GM23338 (cell line): ENCODE data around the gene CDH4.

Source experiments
- CREB1 ChIP-seq: fragments of 250-450 bp; sonication (Bioruptor Pico); IDR thresholded peaks from 2 replicates; pipeline ENCODE4 v1.5.0; 2020; ENCODE audit warnings: low read depth, mild to moderate bottlenecking, moderate library complexity
- EZH2 ChIP-seq: fragments of 200-600 bp; sonication (generic); IDR thresholded peaks from one replicate; pipeline ENCODE4 v1.8.0; 2017; ENCODE audit warnings: antibody characterized with exemption, mild to moderate bottlenecking, low read depth; ENCODE audit not compliant: unreplicated experiment
- NANOG ChIP-seq: IDR thresholded peaks from 2 replicates; pipeline ENCODE4 v1.6.1; 2016; ENCODE audit warnings: antibody characterized with exemption, borderline replicate concordance
- POLR2AphosphoS5 ChIP-seq: IDR thresholded peaks from 2 replicates; pipeline ENCODE4 v1.6.1; 2016; ENCODE audit warnings: antibody characterized with exemption, low read depth
- TF ChIP-seq, protein P1 (sequence below), 2 experiments: fragments of 200-600 bp in 1 of 2; sonication (generic) in 1 of 2; conservative IDR thresholded peaks; 2 replicates each; pipeline versions ENCODE4 v1.5.1 to v1.6.1; 2016 to 2017; ENCODE audit warnings: antibody characterized with exemption in 2 of 2, low read depth in 2 of 2, mild to moderate bottlenecking in 2 of 2, moderate library complexity in 1 of 2

DNA sequence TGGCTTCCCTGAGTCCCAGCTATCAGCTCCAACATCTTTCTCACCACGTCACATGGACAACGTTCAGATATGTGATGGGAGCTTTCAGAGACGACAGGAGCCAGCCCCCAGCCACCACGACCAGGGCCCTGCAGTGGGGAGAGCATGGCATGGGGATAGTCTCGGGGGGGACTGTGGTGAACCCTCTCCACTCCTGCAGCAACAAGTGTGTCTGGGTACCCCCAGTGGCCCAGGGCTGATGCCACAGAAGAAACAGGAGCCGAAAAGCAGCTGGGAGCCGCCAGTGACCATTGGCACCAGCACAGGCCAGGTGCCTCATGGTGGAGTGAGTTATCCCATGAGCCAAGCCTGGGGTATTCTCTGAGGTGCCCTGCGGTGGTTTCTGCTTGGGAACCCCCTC, 473.9 kb downstream of the CDH4 start:
- TF ChIP-seq CREB1 = no peak
- no peak for TF ChIP-seq EZH2
- TF ChIP-seq, protein P1, sequence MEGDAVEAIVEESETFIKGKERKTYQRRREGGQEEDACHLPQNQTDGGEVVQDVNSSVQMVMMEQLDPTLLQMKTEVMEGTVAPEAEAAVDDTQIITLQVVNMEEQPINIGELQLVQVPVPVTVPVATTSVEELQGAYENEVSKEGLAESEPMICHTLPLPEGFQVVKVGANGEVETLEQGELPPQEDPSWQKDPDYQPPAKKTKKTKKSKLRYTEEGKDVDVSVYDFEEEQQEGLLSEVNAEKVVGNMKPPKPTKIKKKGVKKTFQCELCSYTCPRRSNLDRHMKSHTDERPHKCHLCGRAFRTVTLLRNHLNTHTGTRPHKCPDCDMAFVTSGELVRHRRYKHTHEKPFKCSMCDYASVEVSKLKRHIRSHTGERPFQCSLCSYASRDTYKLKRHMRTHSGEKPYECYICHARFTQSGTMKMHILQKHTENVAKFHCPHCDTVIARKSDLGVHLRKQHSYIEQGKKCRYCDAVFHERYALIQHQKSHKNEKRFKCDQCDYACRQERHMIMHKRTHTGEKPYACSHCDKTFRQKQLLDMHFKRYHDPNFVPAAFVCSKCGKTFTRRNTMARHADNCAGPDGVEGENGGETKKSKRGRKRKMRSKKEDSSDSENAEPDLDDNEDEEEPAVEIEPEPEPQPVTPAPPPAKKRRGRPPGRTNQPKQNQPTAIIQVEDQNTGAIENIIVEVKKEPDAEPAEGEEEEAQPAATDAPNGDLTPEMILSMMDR (conservative IDR thresholded peaks at IDR 0.05; ENCODE audit: low read depth in 2 of 2) = no peak
- TF ChIP-seq POLR2AphosphoS5 = no peak
- TF ChIP-seq NANOG = no peak
